Left ventricle myocardium inferior (tissue), 1 donor: Measurements from ENCODE around the gene WASL. TPM values are rescaled to one million over a fixed set of nuclear protein-coding genes. Genes with fewer than 3 reads are reported as not detected.
A peak's percentile ranks its signal among the peaks of the same experiment; 100 is the strongest.

Experiments
- DNase-seq: peaks from one replicate; pipeline ENCODE4 v3.0.0-alpha.2; 2020
- H3K27ac ChIP-seq: fragments of 200-600 bp; replicated peaks from 2 replicates; pipeline ENCODE4 v1.8.0; 2021
- H3K27me3 ChIP-seq: fragments of 200-600 bp; 2 replicates; pipeline ENCODE4 v1.8.0; 2021; ENCODE audit warnings: low read depth
- H3K36me3 ChIP-seq: fragments of 200-600 bp; 2 replicates; pipeline ENCODE4 v1.8.0; 2021
- H3K4me1 ChIP-seq: fragments of 200-600 bp; 2 replicates; pipeline ENCODE4 v1.8.0; 2021
- H3K4me3 ChIP-seq: fragments of 200-600 bp; 2 replicates; pipeline ENCODE4 v1.8.0; 2021; ENCODE audit warnings: mild to moderate bottlenecking, moderate library complexity
- H3K9me3 ChIP-seq: fragments of 200-600 bp; replicated peaks from 2 replicates; pipeline ENCODE4 v1.8.0; 2021
- intact Hi-C: fragments of 100-400 bp; cut with micrococcal nuclease; formaldehyde crosslinking; loops from one replicate; pipeline ENCODE4 v1.11.0; 2022
- total RNA-seq: library from RNA; stranded (reverse); fragmentation: NEBNext Ultra II Directional; extraction: Animal tissue kit (Norgen Biotek cat#: 25700); gene quantifications from one replicate; pipeline ENCODE4 v1.2.1, GENCODE V29; 2021
- TF ChIP-seq, protein P1 (sequence below): fragments of 200-600 bp; IDR thresholded peaks from 2 replicates; pipeline ENCODE4 v1.8.0; 2021; ENCODE audit warnings: antibody characterized with exemption, mild to moderate bottlenecking, borderline replicate concordance
- donor health status: DM: no; HTN: yes; CAD: no; lungs with severe emphysema.

Gene WASL
- total RNA-seq, 1 donor from 2014 or later: 27.5 TPM

DNA sequence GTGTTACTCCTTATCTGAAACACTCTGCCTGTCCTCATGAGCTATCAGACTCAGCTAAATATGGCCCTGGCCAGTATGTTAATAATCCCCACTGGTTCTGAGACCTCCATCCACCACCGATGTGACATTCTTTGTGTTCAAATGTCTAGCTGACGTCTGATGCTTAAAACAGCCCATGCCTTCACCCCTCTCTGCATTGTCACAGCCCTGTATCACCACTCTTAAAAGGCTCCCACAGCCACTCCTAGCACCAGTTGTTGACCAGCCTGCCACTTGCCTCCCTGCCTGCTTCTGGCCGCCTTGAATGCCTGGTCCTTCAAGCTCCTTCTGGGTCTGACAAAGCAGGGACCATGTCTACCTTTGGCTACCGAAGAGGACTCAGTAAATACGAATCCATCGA is 93.2 kb downstream of the WASL start, which contains the start of gene LMOD2:
LMOD2 (plus strand) TSS at position 253 of the 400 bp plus-strand sequence; CDS start at position 351, 98 bp downstream.
- peak; percentile 65 for DNase-seq
- no peaks in the 10 kb centered on the region for H3K9me3 ChIP-seq
- intact Hi-C loops: no loop called here
- peaks cover 50% of the 10 kb centered on the region for H3K4me1 ChIP-seq
- TF ChIP-seq, protein P1, sequence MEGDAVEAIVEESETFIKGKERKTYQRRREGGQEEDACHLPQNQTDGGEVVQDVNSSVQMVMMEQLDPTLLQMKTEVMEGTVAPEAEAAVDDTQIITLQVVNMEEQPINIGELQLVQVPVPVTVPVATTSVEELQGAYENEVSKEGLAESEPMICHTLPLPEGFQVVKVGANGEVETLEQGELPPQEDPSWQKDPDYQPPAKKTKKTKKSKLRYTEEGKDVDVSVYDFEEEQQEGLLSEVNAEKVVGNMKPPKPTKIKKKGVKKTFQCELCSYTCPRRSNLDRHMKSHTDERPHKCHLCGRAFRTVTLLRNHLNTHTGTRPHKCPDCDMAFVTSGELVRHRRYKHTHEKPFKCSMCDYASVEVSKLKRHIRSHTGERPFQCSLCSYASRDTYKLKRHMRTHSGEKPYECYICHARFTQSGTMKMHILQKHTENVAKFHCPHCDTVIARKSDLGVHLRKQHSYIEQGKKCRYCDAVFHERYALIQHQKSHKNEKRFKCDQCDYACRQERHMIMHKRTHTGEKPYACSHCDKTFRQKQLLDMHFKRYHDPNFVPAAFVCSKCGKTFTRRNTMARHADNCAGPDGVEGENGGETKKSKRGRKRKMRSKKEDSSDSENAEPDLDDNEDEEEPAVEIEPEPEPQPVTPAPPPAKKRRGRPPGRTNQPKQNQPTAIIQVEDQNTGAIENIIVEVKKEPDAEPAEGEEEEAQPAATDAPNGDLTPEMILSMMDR: no peak
- peak within 1 kb of the TSS; percentile 93 for H3K27ac ChIP-seq
- peaks cover 9% of the 10 kb centered on the region for H3K36me3 ChIP-seq
- H3K4me3 ChIP-seq: peak within 1 kb of the TSS; percentile 71
- H3K27me3 ChIP-seq: no peaks in the 10 kb centered on the region

DNA sequence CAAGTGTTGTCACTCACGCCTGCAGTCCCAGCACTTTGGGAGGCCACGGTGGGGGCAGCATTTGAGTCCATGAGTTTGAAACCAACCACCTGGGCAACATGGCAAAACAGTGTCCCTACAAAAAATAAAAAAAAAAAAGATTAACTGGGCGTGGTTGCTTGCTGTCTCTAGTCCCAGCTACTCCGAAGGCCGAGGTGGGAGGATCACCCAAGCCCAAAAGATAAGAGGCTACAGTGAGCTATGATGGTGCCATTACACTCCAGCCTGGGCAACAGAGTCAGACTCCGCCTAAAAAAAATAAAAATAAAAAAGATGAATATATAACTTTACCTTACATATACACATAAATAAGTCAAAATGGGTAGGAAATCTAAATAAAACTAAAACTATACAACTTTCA is 95.6 kb downstream of the WASL start:
- no peak for DNase-seq
- H3K36me3 ChIP-seq: no peaks in the 10 kb centered on the region
- H3K4me1 ChIP-seq: peaks cover 60% of the 10 kb centered on the region
- no peaks in the 10 kb centered on the region for H3K9me3 ChIP-seq
- intact Hi-C loops: no loop called here
- H3K27me3 ChIP-seq: no peaks in the 10 kb centered on the region
- H3K27ac ChIP-seq: peak overlapping the region; percentile 93
- TF ChIP-seq, protein P1: no peak
- H3K4me3 ChIP-seq: no peak overlapping the region

DNA sequence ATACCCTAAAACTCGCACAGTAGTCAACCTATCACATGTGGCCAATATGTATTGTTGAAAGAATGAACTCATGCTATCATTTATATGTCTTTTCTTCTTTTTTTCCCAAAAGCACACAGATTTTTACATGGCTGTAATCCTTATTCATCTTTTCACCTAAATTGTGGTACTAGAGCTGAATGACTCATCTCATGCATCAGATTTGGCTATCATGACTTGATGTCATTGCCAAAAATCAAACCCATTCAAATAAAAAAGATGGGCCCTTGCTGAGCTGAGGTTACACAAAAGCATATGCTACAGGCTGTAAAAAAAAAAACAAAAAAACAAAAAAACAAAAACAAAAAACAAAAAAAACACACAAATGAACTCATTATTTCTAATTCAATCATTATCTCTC is 96.4 kb downstream of the WASL start:
- DNase-seq: no peak
- TF ChIP-seq, protein P1: no peak
- no peaks in the 10 kb centered on the region for H3K36me3 ChIP-seq
- peak overlapping the region; percentile 56 for H3K27ac ChIP-seq
- intact Hi-C loops: no loop called here
- peaks cover 60% of the 10 kb centered on the region for H3K4me1 ChIP-seq
- no peak overlapping the region for H3K4me3 ChIP-seq
- H3K27me3 ChIP-seq: no peaks in the 10 kb centered on the region
- no peaks in the 10 kb centered on the region for H3K9me3 ChIP-seq

DNA sequence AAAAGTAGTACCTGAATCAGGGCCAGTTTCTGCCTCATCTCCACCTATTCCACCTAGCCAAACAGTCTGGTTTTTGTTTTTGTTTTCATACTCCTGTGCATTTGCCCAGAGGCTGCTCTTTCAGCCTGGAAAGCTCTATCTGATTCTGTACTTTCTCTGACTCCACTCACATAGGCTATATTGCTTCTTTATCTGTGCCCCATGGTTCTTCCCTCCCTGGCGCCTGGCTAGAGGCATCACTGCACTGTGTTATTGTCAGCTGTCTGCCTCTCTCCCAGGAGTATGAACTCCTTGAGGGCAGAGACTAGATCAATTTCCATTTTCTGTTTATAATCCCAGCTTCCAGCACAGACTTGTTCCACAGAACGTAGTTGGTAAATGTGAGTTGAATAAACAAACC is 98.2 kb downstream of the WASL start:
- Histone ChIP-seq H3K27ac (peak overlapping the region; percentile 56), H3K4me1 (peaks cover 79% of the 10 kb centered on the region), H3K4me3 (no peak overlapping the region), H3K9me3 (no peaks in the 10 kb centered on the region), H3K36me3 (no peaks in the 10 kb centered on the region), H3K27me3 (no peaks in the 10 kb centered on the region)
- no peak for DNase-seq
- intact Hi-C loops: no loop called here
- TF ChIP-seq, protein P1: no peak

DNA sequence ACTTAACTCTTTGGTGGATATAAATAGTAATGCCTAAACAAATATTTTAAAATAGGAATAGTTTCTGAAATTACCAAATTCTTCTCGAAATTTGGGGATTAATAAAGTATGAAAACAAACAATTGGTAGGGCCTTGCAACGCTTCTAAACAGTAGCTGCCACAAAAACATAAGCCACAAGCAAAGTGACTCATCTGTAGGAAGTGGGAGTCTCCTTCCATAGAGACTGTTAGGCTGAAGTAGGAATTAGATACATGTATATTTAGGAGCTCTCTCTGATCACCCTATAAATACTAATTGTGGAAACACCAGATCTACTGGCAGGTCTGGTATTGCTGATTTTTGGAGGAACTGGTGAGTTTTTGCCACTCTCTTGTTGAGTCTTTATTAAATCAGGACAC is 98.8 kb downstream of the WASL start:
- Histone ChIP-seq H3K4me1 (peaks cover 84% of the 10 kb centered on the region), H3K27ac (peak overlapping the region; percentile 56)
- intact Hi-C loops: no loop called here

More for the DNA sequence above, 98.8 kb downstream of the WASL start:
- H3K27me3 ChIP-seq: no peaks in the 10 kb centered on the region
- no peaks in the 10 kb centered on the region for H3K36me3 ChIP-seq
- no peak overlapping the region for H3K4me3 ChIP-seq
- no peak for DNase-seq
- no peaks in the 10 kb centered on the region for H3K9me3 ChIP-seq
- TF ChIP-seq, protein P1: no peak
